Testis (tissue), 2 donors: ENCODE data around the gene PCYT2.

Experiments
- CTCF ChIP-seq, 3 experiments: fragments of 450-650 bp in 2 of 3; fragments of 200-600 bp in 1 of 3; sonication (generic) in 1 of 3; IDR thresholded peaks; one replicate each; pipeline ENCODE4 v1.5.1; 2016 to 2019; ENCODE audit warnings: antibody characterized with exemption in 3 of 3, mild to moderate bottlenecking in 2 of 3, moderate library complexity in 1 of 3
- POLR2A ChIP-seq: fragments of 450-650 bp; IDR thresholded peaks from one replicate; pipeline ENCODE4 v1.6.1; 2017; ENCODE audit warnings: antibody characterized with exemption, mild to moderate bottlenecking, moderate library complexity

GRCh38 chr17:81952792-81953228, 41.6 kb upstream of the PCYT2 start:
- no peak for TF ChIP-seq CTCF (IDR thresholded peaks at IDR 0.05)
- TF ChIP-seq POLR2A, result no peak
